Measurements from ENCODE around the gene ZBTB47.

Gene ZBTB47

DNA sequence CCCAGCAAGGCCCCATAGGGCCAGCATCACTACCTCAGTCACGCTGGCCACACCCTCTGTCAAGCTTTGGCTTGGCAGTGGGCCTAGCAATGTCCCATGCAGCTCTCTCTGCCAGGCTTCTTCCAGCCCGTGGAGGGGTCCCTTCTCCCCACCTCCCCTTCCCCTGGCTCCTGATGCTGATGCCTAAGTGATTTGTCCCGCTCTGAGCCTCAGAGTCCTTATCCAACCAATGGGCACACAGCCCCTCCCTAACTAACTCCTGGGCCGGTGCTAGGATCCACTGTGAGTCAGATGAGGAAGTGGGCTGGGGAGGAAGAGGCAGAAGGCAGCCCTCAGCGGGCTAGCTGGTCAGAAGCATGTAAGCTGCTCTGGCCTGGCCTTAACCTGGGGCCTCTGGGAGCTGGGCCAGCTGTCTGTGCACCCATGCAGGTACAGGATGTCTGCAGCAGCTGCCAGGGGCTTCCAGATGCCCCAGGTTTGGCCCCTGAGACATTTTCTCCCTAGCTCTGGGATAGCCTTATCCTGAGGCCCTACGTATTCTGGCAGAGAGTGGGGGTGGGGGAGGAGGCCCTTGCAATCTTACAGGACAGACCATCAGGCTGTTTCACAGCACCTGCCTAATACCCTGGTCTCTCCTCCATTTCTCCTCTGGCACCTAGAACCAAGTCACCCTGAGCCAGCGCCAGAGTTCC, 740 bp upstream of the ZBTB47 start:
- peak; percentile 71 for DNase-seq (ENCODE audit: low spot score)

DNA sequence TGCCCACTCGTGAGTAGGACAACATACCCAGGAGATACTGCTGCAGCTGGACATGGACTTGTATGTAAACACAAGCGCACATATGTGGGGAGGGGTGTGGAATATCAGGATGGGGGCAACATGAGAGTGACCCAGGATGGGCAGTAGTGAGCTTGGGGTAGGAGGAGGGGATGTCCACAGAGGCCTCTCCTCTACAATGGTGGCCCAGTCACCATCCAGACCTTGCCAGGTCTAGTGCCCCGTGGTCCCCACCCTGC, 266 bp upstream of the ZBTB47 start:
- DNase-seq (ENCODE audit: low spot score) = no peak

DNA sequence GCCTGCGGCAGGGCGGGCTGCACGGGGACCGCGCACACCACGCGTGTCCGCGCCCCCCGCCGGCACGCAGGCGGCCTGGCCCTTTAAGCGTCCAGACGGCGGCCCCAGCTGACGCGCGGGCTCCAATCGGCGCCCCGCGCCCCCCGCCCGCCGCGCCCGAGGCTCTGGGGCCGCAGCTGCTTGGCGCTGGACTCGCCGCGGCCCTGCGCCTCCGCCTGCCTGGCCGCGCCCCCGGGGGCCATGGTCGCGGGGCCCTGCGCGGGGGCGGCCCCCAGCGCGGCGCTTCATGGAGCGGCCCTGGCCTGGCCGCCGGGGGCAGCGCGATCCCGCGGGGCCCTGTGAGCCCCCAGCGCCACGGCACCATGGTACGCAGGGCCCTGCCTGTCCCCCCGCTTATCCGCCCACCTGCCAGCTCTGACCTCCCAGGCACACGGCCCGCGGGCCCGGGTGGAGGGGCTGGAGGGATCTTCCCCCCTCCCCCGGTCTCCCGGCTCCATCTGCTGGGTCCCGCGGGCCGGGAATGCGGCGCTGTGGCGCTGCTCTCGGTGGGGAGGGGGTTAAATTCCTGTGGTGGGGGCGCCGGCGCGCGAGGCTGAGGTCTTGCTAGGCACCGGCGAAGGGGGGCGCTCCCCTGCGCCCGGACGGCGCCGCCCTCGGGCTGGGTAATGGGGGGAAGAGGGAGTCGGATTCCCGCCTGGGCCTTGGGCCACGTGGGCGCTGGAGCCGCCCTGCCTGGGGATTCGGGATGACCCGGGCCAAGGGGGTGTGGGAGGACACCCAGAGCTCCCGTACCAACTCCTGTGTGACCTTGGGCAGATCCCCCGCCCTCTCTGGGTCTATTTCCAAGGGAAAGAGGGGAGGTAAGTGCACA, 1.1 kb downstream of the ZBTB47 start:
- DNase-seq (ENCODE audit: low spot score) = peak; percentile 86

DNA sequence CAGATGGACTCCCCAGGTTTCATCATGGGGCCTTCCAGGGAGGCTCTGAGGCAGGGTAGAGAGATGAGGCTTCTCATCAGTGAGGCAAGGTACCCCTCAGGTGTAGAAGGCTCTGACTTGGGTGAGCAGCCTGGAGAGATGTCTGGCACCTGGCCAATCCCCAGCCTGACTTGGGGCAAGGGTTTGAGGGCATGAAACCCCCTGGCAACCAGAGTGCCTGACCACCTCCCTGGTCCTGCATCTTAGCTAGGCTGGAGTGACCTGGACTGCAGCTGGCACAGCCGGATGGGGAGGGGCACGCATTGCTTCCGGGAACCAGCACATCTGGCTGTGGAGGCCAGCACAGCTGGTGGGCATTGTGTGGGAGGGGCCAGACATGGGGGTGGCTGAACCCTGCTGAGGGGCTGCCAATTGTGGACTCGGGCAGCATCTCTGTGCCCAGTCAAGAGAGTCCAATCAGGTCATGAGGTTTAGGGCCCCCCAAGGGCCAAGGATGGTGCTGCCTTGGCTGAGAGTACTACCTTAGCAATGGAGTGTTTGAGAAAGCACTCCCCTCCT, 1.9 kb downstream of the ZBTB47 start:
- peak; percentile 50 for DNase-seq (ENCODE audit: low spot score)

DNA sequence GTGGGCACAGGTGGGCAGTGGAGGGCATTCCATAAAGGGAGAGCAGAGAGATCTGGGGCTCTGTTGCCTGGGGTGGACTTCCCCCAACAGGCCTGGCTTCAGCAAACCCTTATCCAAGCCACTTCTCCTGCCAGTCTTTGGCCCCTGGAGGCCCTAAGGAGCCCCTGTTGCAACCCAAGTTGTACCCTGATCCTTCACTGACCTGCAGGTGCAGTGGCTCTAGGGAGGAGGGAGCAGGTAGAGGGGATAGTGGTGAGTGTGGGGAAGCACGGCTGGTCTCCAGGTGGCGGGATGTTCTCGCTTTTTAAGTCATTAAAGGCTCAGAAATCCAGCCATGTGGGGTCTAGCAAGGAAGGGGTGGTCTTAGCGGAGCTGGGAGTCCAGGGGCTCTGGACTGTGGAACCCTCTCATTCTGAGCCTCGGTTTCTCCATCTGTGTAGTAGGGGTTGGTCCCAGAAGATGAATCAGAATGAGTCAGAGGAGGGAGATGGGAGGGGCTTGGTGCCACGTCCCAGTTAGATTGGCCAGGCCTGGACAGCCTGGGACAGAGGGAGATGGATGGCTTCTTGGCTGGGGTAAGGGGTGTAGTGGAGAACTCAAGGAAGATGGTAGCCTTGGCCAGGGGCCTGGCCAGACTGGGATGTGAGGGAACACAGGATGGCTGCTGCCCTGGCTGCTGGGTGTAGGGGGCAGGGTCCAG, 2.6 kb downstream of the ZBTB47 start:
- DNase-seq (ENCODE audit: low spot score) = peak; percentile 55

DNA sequence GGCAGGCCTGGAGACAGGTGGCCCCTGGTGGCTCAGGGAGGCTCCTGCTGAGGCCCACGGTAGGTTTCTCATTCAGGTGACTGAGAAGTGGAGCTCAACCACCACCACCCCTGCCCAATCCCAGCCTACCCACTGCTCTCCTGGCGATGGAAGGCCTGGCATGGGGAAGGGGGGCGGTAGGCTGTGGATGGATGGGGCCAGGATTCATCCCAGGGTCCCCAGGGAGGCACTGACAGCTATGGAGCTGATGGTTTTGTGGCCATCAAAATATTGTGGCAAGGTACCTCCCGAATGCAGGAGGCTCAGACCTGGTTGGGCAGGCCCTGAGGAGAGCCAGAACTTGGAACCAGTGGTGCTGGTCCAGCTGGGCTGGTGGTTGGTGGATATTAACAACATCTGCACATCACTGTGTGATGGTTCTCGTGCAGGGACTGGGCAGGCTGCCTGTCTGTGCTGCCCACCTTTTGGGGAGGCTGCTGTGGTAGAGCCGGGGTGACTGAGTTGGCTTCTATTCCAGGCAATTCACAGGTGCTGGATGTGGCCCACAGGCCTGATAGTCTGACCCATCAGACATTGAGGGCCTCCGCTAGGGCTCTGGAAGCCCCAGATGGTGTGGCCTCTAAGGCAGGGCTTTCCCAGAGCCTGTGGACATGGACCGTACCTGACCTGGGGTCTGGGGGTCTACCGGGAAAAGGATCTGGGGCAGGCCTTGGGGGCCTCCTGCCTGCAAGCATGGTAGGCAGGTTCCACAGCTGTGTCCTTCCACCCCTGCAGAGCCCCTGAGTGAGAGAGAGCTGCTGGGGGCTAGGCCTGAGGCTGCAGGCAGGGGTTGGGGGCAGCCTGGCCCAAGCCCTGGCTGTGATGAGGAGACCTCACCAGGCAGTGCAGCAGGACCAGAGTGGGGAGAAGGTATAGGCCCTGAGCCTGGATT, 3.4 kb downstream of the ZBTB47 start:
- no peak for DNase-seq (ENCODE audit: low spot score)

DNA sequence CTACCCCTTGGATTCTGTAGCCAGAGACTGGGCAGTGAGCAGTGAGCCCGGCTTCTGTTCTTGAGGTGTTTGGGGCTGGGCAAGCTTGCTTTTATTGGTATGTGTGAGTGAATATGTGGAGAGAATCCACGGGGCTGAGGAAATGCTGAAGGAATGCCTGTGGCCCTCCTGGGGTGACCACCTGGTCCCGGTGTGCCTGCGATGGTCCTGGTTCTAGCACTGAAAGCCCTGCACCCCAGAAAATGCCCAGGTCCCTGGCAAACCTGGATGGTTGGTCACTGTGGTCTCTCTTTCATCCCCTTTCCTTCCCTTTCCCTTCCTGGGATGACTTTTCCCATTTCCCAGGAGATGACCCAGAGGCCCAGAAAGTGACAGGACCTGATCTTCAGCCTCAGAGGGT, 4.2 kb downstream of the ZBTB47 start:
- no peak for DNase-seq (ENCODE audit: low spot score)

DNA sequence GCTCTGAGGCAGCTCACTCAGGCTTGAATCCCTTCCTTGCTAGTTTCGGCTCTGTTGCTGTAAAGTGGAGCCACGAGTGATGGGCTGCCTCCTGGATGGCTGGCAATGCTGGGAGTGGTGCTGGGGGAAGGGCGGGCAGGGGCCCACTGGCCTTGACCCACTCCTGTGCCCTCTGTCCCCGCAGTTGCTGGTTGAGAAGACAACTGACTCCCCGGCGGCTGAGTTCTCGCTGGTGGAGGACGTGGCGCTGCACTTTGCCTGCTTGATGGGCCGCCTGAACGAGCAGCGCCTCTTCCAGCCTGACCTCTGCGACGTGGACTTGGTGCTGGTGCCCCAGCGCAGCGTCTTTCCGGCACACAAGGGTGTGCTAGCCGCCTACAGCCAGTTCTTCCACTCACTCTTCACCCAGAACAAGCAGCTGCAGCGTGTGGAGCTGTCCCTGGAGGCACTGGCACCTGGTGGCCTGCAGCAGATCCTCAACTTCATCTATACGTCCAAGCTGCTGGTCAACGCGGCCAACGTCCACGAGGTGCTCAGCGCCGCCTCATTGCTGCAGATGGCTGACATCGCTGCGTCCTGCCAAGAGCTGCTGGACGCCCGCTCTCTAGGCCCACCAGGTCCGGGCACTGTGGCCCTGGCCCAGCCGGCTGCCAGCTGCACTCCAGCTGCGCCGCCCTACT, 4.7 kb downstream of the ZBTB47 start:
- peak; percentile 52 for DNase-seq (ENCODE audit: low spot score)

DNA sequence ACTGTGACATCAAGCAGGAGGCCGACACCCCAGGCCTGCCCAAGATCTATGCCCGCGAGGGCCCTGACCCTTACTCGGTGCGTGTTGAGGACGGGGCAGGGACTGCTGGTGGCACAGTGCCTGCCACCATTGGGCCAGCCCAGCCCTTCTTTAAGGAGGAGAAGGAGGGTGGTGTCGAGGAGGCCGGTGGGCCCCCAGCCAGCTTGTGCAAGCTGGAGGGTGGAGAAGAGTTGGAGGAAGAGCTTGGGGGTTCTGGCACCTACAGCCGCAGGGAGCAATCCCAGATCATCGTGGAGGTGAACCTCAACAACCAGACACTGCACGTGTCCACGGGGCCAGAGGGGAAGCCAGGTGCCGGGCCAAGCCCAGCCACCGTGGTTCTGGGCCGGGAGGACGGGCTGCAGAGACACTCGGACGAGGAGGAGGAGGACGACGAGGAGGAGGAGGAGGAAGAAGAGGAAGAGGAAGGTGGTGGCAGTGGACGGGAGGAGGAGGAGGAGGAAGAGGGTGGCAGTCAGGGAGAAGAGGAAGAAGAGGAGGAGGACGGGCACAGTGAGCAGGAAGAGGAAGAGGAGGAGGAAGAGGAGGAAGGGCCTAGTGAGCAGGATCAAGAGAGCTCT, 5.4 kb downstream of the ZBTB47 start:
- peak; percentile 5 for DNase-seq (ENCODE audit: low spot score)

DNA sequence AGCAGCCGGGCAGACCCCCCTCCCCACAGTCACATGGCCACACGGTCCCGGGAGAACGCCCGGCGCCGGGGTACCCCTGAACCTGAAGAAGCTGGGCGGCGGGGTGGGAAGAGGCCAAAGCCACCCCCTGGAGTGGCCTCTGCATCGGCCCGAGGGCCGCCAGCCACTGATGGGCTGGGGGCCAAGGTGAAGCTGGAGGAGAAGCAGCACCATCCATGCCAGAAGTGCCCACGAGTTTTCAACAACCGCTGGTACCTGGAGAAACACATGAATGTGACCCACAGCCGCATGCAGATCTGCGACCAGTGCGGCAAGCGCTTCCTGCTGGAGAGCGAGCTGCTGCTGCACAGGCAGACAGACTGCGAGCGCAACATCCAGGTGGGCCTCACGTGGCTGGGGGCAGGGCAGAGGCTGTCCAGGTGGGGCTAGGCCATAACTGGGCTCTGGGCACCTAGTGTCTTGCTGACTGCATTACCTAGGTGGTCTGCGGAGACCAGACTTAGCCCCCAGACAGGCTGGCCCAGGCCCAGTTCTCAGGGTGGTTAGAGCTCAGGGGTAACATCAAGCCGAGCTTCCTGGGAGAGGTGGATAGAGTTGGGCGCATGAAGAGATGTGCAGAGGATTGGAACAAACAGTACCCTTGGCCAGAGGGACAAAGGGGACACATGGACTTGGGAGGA, 6.1 kb downstream of the ZBTB47 start:
- peak; percentile 8 for DNase-seq (ENCODE audit: low spot score)

DNA sequence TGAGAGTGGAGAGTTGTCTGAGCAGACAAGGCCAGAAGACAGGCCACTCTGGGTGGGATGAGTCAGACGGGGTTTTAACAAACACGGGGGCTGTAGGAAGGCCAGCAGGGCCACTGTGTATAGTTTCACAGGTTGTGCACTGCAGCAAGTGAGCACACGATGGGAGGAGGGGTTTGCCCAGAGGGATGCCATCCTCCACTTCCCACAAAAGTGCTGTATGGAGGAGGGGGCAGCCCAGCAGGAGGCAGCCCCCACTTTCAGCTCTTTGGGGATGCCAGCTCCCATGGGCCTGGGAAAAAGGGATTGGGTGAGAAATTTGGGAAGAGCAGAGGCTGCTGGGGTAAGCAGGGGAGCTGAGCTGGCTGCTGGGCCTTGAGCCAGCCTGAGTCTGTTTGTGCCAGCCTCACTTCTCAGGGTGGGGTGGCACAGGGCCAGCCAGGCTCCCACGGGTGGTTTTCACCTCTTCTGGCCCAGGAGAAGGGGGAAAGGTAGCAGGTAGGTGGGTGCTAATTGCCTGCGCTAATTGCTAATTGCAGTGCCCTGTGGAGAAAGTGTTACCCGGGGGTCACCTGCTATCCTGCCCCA, 6.7 kb downstream of the ZBTB47 start:
- peak; percentile 40 for DNase-seq (ENCODE audit: low spot score)

DNA sequence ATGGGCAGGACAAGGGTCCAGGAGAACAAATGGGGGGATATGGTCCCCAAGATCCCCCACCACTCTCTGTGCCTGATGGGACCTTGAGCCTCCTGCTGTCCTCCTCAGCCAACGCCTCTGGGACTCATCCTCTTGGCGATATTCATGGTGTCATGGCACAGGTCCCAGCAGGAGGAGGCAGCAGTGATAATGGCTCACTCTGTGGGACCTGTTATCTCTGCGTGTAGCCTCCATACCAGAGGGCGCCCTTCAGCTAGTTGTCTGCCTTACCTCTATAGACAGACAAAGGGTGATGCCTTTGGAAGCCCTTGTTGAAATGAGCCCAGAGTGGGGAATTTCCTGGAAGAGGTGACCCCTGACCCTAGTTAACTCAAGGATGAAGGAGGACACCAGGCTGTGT, 7.4 kb downstream of the ZBTB47 start:
- DNase-seq (ENCODE audit: low spot score) = peak; percentile 52

DNA sequence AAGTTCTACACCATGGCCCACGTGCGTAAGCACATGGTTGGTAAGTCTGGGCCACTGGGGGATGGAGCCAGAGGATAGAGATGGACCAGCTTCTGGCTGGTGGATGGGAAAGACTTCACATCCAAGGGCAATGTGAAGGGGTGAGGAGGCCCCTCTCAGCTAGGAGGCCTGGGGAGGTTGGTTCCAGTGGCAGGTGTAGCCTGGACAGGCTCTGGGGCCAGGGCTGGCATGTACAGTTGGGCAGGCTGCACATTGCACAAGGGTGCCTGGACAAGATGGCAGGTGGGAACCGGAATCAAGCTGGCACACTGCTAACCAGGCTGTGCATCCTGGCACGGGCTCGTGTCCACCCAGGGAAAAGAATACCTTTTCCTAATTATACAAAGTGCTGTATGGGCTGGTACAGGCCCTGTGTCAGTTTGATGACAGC, 8.1 kb downstream of the ZBTB47 start:
- DNase-seq (ENCODE audit: low spot score) = no peak

DNA sequence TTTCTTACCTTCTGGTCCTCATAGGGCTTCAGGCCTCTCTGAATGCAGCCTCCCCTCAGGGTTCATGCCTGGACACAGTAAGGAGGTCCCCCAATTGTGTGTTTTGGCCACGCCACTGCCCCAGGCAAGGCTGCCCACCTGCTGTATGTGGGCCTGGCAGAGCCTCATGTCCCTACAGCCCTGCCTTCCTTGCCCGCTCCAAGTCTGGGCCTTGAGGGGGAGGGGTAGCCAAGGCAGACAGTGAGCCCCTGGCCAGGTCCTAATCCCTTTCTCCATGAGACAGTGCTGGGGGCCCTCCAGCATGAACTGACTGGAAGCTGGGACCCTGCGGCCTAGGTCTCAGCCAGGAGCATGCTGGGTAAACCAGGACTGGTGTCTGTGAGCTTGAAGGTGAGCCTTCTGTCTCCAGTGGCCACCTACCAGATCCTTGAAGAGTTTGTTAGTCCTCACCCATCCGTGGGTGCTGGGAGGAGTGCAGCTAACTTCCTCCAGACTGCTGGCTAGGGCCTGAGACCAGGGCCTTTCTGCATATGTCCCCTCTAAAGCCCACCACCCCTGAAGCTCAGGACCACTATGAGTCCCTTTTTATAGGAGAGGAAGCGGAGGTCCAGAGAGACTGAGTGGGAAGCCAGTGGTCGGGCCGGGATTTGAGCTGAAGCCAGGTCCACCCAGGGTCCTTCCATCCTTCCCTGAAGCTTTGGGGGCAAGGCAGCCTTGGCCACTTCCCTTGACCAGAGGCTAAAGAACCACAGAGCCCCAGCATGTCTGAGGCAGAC, 8.7 kb downstream of the ZBTB47 start:
- DNase-seq (ENCODE audit: low spot score) = peak; percentile 2

DNA sequence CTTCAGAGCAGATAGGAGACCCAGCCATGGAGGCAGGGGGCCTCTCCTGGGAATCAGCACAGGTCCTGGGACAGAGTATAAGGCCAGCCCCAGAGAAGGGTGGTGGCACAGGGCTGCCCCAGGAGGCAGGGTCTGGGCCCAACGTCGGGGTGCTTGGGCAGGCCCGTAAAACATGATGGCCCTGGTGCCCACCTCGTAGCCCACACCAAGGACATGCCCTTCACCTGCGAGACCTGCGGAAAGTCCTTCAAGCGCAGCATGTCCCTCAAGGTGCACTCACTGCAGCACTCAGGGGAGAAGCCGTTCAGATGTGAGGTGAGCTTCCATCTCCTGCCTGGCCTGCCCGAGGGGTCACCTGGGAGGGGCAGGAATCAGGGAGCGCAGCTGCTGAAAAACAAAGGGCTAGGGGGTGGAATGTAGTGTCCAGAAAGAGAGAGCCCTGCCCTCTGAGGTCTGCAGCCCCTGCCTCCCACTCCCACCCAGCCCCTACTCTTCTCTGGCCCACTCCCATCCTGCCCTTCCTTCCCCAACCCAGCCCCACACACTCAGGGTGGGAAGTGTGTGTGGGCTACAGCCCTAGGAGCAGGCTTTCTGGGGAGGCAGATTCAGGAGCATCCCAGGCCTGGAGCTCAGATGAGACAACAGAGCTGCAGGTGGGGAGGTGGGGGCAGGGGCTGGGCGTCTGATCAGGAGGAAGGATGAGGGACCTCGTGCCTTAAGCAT, 9.5 kb downstream of the ZBTB47 start:
- no peak for DNase-seq (ENCODE audit: low spot score)

DNA sequence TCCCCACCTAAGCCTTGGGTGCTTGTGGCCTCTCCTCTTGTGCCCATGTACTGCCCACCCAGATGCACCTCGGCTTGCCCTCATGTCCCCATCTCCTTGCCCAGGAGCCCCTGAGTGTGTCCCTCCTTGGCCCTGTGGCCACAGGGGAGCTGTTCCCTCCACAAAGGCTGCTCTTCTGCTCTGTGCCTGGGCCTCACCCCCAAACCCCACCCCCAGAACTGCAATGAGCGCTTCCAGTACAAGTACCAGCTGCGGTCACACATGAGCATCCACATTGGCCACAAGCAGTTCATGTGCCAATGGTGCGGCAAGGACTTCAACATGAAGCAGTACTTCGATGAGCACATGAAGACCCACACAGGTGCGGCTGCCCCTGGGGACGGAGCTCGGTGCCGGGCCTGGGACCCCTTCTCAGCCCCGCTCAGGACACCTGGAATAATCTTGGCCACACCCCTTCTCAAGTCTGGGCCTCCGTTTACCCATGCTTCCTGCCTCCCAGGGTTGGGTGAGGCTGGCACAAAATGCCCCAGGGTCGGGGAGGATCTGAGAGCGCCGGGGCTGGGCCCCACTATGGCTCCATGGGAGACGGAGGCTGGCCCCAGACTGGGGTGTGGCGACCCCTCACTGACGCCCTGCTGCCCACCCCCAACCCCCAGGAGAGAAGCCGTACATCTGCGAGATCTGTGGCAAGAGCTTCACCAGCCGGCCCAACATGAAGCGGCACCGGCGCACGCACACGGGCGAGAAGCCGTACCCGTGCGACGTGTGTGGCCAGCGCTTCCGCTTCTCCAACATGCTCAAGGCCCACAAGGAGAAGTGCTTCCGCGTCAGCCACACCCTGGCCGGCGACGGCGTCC, 10.3 kb downstream of the ZBTB47 start:
- DNase-seq (ENCODE audit: low spot score) = no peak

DNA sequence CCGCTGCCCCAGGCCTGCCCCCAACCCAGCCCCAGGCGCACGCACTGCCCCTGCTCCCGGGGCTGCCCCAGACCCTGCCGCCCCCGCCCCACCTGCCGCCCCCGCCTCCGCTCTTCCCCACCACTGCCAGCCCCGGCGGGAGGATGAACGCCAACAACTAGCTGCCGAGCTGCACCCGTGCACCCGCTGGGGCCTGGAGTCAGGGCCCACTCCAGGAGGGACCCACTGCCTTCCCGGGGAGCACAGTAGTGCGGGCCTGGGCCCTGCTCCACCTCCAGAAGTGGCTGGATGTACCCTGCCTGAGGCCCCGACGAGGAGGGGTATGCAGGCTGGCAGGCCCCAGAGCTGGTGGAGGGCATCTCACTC, 10.9 kb downstream of the ZBTB47 start:
- no peak for DNase-seq (ENCODE audit: low spot score)
